HepG2 (cell line): ENCODE measurements around the gene LAMB2. TPM values are rescaled to one million over a fixed set of nuclear protein-coding genes. Genes with fewer than 3 reads are reported as not detected.

ENCODE experiments used
- CSRNP1 ChIP-seq: sonication (generic); formaldehyde crosslinking; IDR thresholded peaks from 2 replicates; pipeline ENCODE4 v1.8.1; 2023; ENCODE audit warnings: mild to moderate bottlenecking, missing genetic modification reagents
- FOXA3 ChIP-seq: IDR thresholded peaks from 2 replicates; pipeline ENCODE4 v1.6.1; 2016; ENCODE audit warnings: missing genetic modification reagents, missing compliant biosample characterization
- FOXO1 ChIP-seq: sonication (generic); formaldehyde crosslinking; IDR thresholded peaks from 2 replicates; pipeline ENCODE4 v1.4.0; 2020; ENCODE audit warnings: missing genetic modification reagents
- ISX ChIP-seq: sonication (generic); formaldehyde crosslinking; conservative IDR thresholded peaks from 2 replicates; pipeline ENCODE4 v1.5.0; 2020; ENCODE audit warnings: missing genetic modification reagents
- MED1 ChIP-seq: sonication (generic); formaldehyde crosslinking; IDR thresholded peaks from 2 replicates; pipeline ENCODE4 v1.4.0; 2020; ENCODE audit warnings: missing genetic modification reagents
- NCOA5 ChIP-seq: sonication (generic); formaldehyde crosslinking; IDR thresholded peaks from 2 replicates; pipeline ENCODE4 v1.4.0; 2020; ENCODE audit warnings: missing genetic modification reagents
- NFATC3 ChIP-seq: sonication (generic); formaldehyde crosslinking; IDR thresholded peaks from 2 replicates; pipeline ENCODE4 v1.5.1; 2020; ENCODE audit warnings: mild to moderate bottlenecking, missing genetic modification reagents
- PTBP1 ChIP-seq: fragments of 200-400 bp; formaldehyde crosslinking; IDR thresholded peaks from 2 replicates; pipeline ENCODE4 v1.6.1; 2018; ENCODE audit warnings: low read length, low read depth; ENCODE audit not compliant: poor library complexity, severe bottlenecking
- RFX3 ChIP-seq: IDR thresholded peaks from 2 replicates; pipeline ENCODE4 v1.6.1; 2016; ENCODE audit warnings: missing biosample characterization, missing genetic modification reagents
- SIX4 ChIP-seq: sonication (generic); formaldehyde crosslinking; IDR thresholded peaks from 2 replicates; pipeline ENCODE4 v1.4.0; 2020; ENCODE audit warnings: missing genetic modification reagents
- SMC3 ChIP-seq: IDR thresholded peaks from 2 replicates; pipeline ENCODE4 v1.6.1; 2011; ENCODE audit warnings: low read length, improper control_type of control experiment
- STAG1 ChIP-seq: sonication (generic); formaldehyde crosslinking; IDR thresholded peaks from 2 replicates; pipeline ENCODE4 v1.4.0; 2020; ENCODE audit warnings: missing genetic modification reagents
- TEF ChIP-seq: sonication (generic); formaldehyde crosslinking; IDR thresholded peaks from 2 replicates; pipeline ENCODE4 v1.5.0; 2020; ENCODE audit warnings: missing genetic modification reagents
- ZBTB25 ChIP-seq: IDR thresholded peaks from 2 replicates; pipeline ENCODE4 v1.6.1; 2018; ENCODE audit warnings: missing genetic modification reagents
- ZFYVE20 ChIP-seq: sonication (generic); formaldehyde crosslinking; IDR thresholded peaks from 2 replicates; pipeline ENCODE4 v1.8.0; 2023; ENCODE audit warnings: low read depth, mild to moderate bottlenecking, moderate library complexity, missing genetic modification reagents, borderline replicate concordance
- ZNF512 ChIP-seq: sonication (generic); formaldehyde crosslinking; IDR thresholded peaks from 2 replicates; pipeline ENCODE4 v1.4.0; 2020; ENCODE audit warnings: mild to moderate bottlenecking, missing genetic modification reagents
- polyA plus RNA-seq, 8 experiments: library from polyadenylated mRNA; depleted of rRNA in 3 of 8; stranded (reverse) in 7 of 8; unstranded in 1 of 8; fragments of >200 nt; fragmentation: Illumina TruSeq in 4 of 8; extraction: Trizol in 4 of 8; gene quantifications; 2 replicates each; pipeline versions ENCODE4 v1.2.1 to v1.2.3, GENCODE V29; 2011 to 2016; ENCODE audit warnings: low read depth in 4 of 8, missing spikeins in 1 of 8, mixed read lengths in 1 of 8; ENCODE audit not compliant: insufficient read depth in 1 of 8
- total RNA-seq, 5 experiments: library from RNA; depleted of rRNA; stranded (reverse); fragments of >200 nt; fragmentation: Illumina TruSeq; extraction: Trizol; gene quantifications; 2 replicates each; pipeline ENCODE4 v1.2.3, GENCODE V29; 2016; ENCODE audit warnings: low read depth in 1 of 5

LAMB2 gene
- total and polyA plus RNA-seq, 2 of the 13 experiments (the other 11 are each of a cell fraction or from before 2014, with no cell fraction given), result 208 to 443 TPM

- TF ChIP-seq CSRNP1 (CRISPR knock-in tag), result no peak
- no peak for TF ChIP-seq STAG1 (CRISPR knock-in tag)
- no peak for TF ChIP-seq ISX (CRISPR knock-in tag)
- no peak for TF ChIP-seq RFX3
- TF ChIP-seq SIX4 (CRISPR knock-in tag), result no peak
- TF ChIP-seq SMC3, result no peak
- no peak for TF ChIP-seq ZFYVE20 (CRISPR knock-in tag)
- TF ChIP-seq ZNF512, result no peak
- TF ChIP-seq FOXO1 (CRISPR knock-in tag), result no peak; the same call in 1 of the 2 replicates
- TF ChIP-seq TEF (CRISPR knock-in tag), result no peak
- TF ChIP-seq NFATC3, result no peak
- TF ChIP-seq PTBP1, result no peak
- TF ChIP-seq MED1, result 0 out of 2 replicates have a peak, but pooled peaks have one; percentile 27
- TF ChIP-seq NCOA5 (CRISPR knock-in tag), result no peak
- peak; percentile 84 for TF ChIP-seq ZBTB25 (CRISPR knock-in tag)
- TF ChIP-seq FOXA3 (CRISPR knock-in tag), result no peak
- TF ChIP-seq, all 625 proteins: peak for 156
Observed at GRCh38 chr3:49165771-49166751, 33.2 kb upstream of the LAMB2 start, which contains the start of gene CCDC71 (continued).
